Measurements from ENCODE around the gene R3HDM2.

DNA sequence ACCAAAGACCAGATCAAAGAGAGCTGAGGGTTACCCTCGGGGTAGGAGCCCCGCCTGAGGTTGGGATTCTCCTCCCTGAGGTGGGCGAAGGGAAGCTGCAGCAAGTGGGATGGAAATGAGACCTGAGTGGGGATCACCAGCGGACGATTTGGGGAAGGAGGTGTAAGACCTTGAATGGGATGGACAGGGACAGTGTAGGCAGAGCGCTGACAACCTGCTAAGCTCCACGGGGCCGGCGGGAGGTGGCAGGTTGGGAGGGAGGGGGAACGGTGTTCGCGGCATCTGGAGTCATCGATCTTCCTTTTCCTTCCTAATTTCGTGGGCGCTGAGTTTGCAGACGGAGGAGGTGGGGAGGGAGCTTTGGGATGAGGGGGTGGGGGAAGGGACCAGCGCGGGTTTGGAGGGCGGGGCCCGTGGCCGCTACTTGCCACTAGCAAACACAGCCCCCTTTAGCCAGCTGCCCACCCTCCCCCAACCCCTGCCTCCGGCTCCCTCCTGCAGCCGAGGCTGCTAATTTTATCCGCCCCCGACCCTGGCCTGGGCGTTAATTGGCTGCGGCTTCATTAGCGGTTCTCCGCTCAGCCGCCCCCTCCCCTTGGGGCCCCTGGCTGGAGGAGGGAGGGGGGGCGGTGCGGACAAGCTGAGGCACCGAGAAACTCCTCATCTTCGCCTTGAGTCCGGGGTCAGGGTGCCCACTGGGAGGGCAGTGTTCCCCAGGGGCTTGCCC is 204.1 kb downstream of the R3HDM2 start:
- TF ChIP-seq, protein P1, sequence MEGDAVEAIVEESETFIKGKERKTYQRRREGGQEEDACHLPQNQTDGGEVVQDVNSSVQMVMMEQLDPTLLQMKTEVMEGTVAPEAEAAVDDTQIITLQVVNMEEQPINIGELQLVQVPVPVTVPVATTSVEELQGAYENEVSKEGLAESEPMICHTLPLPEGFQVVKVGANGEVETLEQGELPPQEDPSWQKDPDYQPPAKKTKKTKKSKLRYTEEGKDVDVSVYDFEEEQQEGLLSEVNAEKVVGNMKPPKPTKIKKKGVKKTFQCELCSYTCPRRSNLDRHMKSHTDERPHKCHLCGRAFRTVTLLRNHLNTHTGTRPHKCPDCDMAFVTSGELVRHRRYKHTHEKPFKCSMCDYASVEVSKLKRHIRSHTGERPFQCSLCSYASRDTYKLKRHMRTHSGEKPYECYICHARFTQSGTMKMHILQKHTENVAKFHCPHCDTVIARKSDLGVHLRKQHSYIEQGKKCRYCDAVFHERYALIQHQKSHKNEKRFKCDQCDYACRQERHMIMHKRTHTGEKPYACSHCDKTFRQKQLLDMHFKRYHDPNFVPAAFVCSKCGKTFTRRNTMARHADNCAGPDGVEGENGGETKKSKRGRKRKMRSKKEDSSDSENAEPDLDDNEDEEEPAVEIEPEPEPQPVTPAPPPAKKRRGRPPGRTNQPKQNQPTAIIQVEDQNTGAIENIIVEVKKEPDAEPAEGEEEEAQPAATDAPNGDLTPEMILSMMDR (IDR thresholded peaks at IDR 0.05; ENCODE audit: insufficient read depth, low read depth, low read length), result no peak
- TF ChIP-seq EZH2 (IDR thresholded peaks at IDR 0.05; ENCODE audit: insufficient read depth, low read length), result peak; percentile 68

Measured in astrocyte (in vitro differentiated cells and primary cell).